PC-3 (cell line): ENCODE data around the gene CIP2A. TPM values are rescaled to one million over a fixed set of nuclear protein-coding genes. Genes with fewer than 3 reads are reported as not detected.

Source experiments
- ATAC-seq: fragments of 200-7000 bp; cut with Tn5 transposase; 2 replicates; pipeline ENCODE4 v1.9.1; 2020; ENCODE audit warnings: mild to moderate bottlenecking, moderate library complexity
- BruUV-seq: library from RNA; stranded (reverse); fragments of 400-500 nt; replicated peaks from 2 replicates; lab custom pipeline; 2021; lab: Mats Ljungman, UMichigan
- CTCF ChIA-PET: fragments of 300-600 bp; sonication (Branson Sonifier 250); formaldehyde crosslinking; loops from one replicate; lab custom pipeline; 2022; ENCODE audit warnings: antibody characterized with exemption; lab: Charles Lee
- POLR2A ChIA-PET: fragments of 300-600 bp; sonication (Branson Sonifier 250); formaldehyde crosslinking; loops from one replicate; lab custom pipeline; 2022; ENCODE audit warnings: antibody characterized with exemption; ENCODE audit not compliant: unreplicated experiment; lab: Charles Lee
- DNase-seq: peaks from one replicate; pipeline ENCODE4 v3.0.0-alpha.2; 2015
- H2AFZ ChIP-seq: fragments of 300-600 bp; sonication (generic); 2 replicates; pipeline ENCODE4 v1.6.0; 2016; ENCODE audit warnings: antibody characterized with exemption, low read length
- H3F3A ChIP-seq: fragments of 300-600 bp; sonication (generic); one replicate; pipeline ENCODE4 v1.6.0; 2017; ENCODE audit warnings: antibody characterized with exemption, low read length, control low read depth, mild to moderate bottlenecking; ENCODE audit not compliant: unreplicated experiment
- H3K27ac ChIP-seq: fragments of 300-600 bp; sonication (generic); 2 replicates; pipeline ENCODE4 v1.5.1; 2016; ENCODE audit warnings: mild to moderate bottlenecking, low read length
- H3K27me3 ChIP-seq: fragments of 300-600 bp; sonication (generic); 2 replicates; pipeline ENCODE4 v1.6.1; 2016; ENCODE audit warnings: low read length, mixed read lengths
- H3K36me3 ChIP-seq: fragments of 300-600 bp; sonication (generic); 2 replicates; pipeline ENCODE4 v1.6.1; 2016; ENCODE audit warnings: low read depth, mixed run types, low read length, mixed read lengths
- H3K4me1 ChIP-seq: fragments of 300-600 bp; sonication (generic); 2 replicates; pipeline ENCODE4 v1.5.1; 2016; ENCODE audit warnings: low read length; ENCODE audit not compliant: insufficient read depth
- H3K4me2 ChIP-seq: fragments of 300-600 bp; sonication (generic); 2 replicates; pipeline ENCODE4 v1.6.0; 2016; ENCODE audit warnings: low read length
- H3K4me3 ChIP-seq: fragments of 300-600 bp; sonication (generic); 2 replicates; pipeline ENCODE4 v1.5.1; 2016; ENCODE audit warnings: mild to moderate bottlenecking, low read length, mixed read lengths
- H3K79me2 ChIP-seq: fragments of 300-600 bp; sonication (generic); 2 replicates; pipeline ENCODE4 v1.6.1; 2017; ENCODE audit warnings: low read length, mixed read lengths
- H3K9ac ChIP-seq: fragments of 300-600 bp; sonication (generic); 2 replicates; pipeline ENCODE4 v1.6.0; 2016; ENCODE audit warnings: mild to moderate bottlenecking, low read length
- H3K9me2 ChIP-seq: fragments of 300-600 bp; sonication (generic); replicated peaks from 2 replicates; pipeline ENCODE4 v1.6.1; 2016; ENCODE audit warnings: mixed run types, low read length, mixed read lengths
- H3K9me3 ChIP-seq: fragments of 300-600 bp; sonication (generic); 2 replicates; pipeline ENCODE4 v1.6.1; 2016; ENCODE audit warnings: low read length, mixed read lengths
- H4K20me1 ChIP-seq: fragments of 300-600 bp; sonication (generic); 2 replicates; pipeline ENCODE4 v1.6.1; 2016; ENCODE audit warnings: low read length, mixed read lengths
- CTCF ChIP-seq: fragments of 300-600 bp; sonication (generic); conservative IDR thresholded peaks from 2 replicates; pipeline ENCODE4 v1.5.1; 2017; ENCODE audit warnings: antibody characterized with exemption, low read depth, mild to moderate bottlenecking, low read length
- EZH2 ChIP-seq: fragments of 300-600 bp; sonication (generic); IDR thresholded peaks from one replicate; pipeline ENCODE4 v1.6.1; 2017; ENCODE audit warnings: antibody characterized with exemption, mild to moderate bottlenecking, low read length; ENCODE audit not compliant: unreplicated experiment
- EZH2phosphoT487 ChIP-seq: fragments of 300-600 bp; sonication (generic); IDR thresholded peaks from 2 replicates; pipeline ENCODE4 v1.6.1; 2018; ENCODE audit warnings: mild to moderate bottlenecking, antibody characterized with exemption, low read length, borderline replicate concordance
- intact Hi-C: fragments of 100-400 bp; cut with micrococcal nuclease; formaldehyde crosslinking; loops from 2 replicates; pipeline ENCODE4 v1.9.0; 2023
- total RNA-seq: library from RNA; depleted of rRNA; stranded (reverse); fragments of >200 nt; gene quantifications from 2 replicates; pipeline ENCODE4 v1.2.3, GENCODE V29; 2014

The CIP2A gene
- total RNA-seq, 1 experiment from 2014 or later, result 47.9 TPM

- DNase-seq (no peak), ATAC-seq (no peak)
- H3K9me2 ChIP-seq, result no peaks in the 10 kb centered on the region
- peak overlapping the region; percentile 98 for H3K4me3 ChIP-seq
- H3K9ac ChIP-seq, result peak overlapping the region; percentile 97
- peak overlapping the region; percentile 86 for H3K4me2 ChIP-seq
- peak overlapping the region; percentile 90 for H2AFZ ChIP-seq
- ChIA-PET CTCF (interaction anchor here (0.6 kb wide), 1 partner anchor 434 kb away, joined by 4 read pairs; no protein-coding TSS in a partner anchor), POLR2A (interaction anchor here (0.7 kb wide), 1 partner anchor 25 kb away, joined by 5 read pairs; no protein-coding TSS in a partner anchor)
- peaks cover 61% of the 10 kb centered on the region for H3K79me2 ChIP-seq
- BruUV-seq, result no TSS peak
- H4K20me1 ChIP-seq, result peaks cover 17% of the 10 kb centered on the region; the same call in 1 of the 2 replicates
- H3K27me3 ChIP-seq, result no peaks in the 10 kb centered on the region
- H3K4me1 ChIP-seq, result peaks cover 29% of the 10 kb centered on the region
- H3K36me3 ChIP-seq, result peaks cover 1% of the 10 kb centered on the region; the same call in 1 of the 2 replicates
- TF ChIP-seq EZH2 (no peak), CTCF (peak; percentile 42; the same call in 1 of the 2 replicates)
- no peaks in the 10 kb centered on the region for H3F3A ChIP-seq
- peak overlapping the region; percentile 94 for H3K27ac ChIP-seq
- intact Hi-C loops, result loop anchor here (2.0 kb wide), 1 partner anchor 35 kb away; no protein-coding TSS in a partner anchor
- H3K9me3 ChIP-seq, result no peaks in the 10 kb centered on the region
Observed at GRCh38 chr3:108589998-108590323, 723 bp upstream of the CIP2A start.

- BruUV-seq, result no TSS peak
Observed at GRCh38 chr3:108588601-108589000, 637 bp downstream of the CIP2A start.

More at GRCh38 chr3:108588601-108589000, 637 bp downstream of the CIP2A start:
- H3F3A ChIP-seq, result no peaks in the 10 kb centered on the region
- intact Hi-C loops, result loop anchor here (2.0 kb wide), 1 partner anchor 34 kb away; no protein-coding TSS in a partner anchor
- no peak for ATAC-seq
- H3K79me2 ChIP-seq, result peaks cover 75% of the 10 kb centered on the region
- peak overlapping the region; percentile 90 for H2AFZ ChIP-seq
- peak overlapping the region; percentile 98 for H3K4me3 ChIP-seq
- peak overlapping the region; percentile 94 for H3K27ac ChIP-seq
- peaks cover 29% of the 10 kb centered on the region for H3K4me1 ChIP-seq
- H3K27me3 ChIP-seq, result no peaks in the 10 kb centered on the region
- no peak for TF ChIP-seq EZH2
- TF ChIP-seq CTCF, result no peak
- no peak for TF ChIP-seq EZH2phosphoT487
- ChIA-PET CTCF (interaction anchor here (0.5 to 1.0 kb wide), 3 partner anchors 22 to 94 kb away, joined by 3 read pairs; no protein-coding TSS in a partner anchor), POLR2A (interaction anchor here (0.6 kb wide), 1 partner anchor 152 kb away, joined by 3 read pairs; no protein-coding TSS in a partner anchor)
- peak overlapping the region; percentile 86 for H3K4me2 ChIP-seq
- H3K9ac ChIP-seq, result peak overlapping the region; percentile 97
- H4K20me1 ChIP-seq, result peaks cover 17% of the 10 kb centered on the region; the same call in 1 of the 2 replicates
- peaks cover 14% of the 10 kb centered on the region; the same call in 1 of the 2 replicates for H3K36me3 ChIP-seq
- no peaks in the 10 kb centered on the region for H3K9me3 ChIP-seq
- H3K9me2 ChIP-seq, result no peaks in the 10 kb centered on the region
- no peak for DNase-seq
